Suppressor macrophage treated with lipopolysaccharide for 4 hours (primary cell): Measurements from ENCODE around the gene LHX3.
A peak's percentile ranks its signal among the peaks of the same experiment; 100 is the strongest.

Experiments used
- DNase-seq: peaks from one replicate; pipeline ENCODE4 v3.0.0-alpha.2; 2020

Gene LHX3

GRCh38 chr9:136204838-136205706 lies at the start of gene LHX3:
LHX3 (minus strand) TSS chr9:136205128; CDS start chr9:136205012, 116 bp downstream.
- peak; percentile 19 for DNase-seq

GRCh38 chr9:136253246-136254130 lies 48.6 kb upstream of the LHX3 start:
- no peak for DNase-seq

- no peak for DNase-seq
Measured at GRCh38 chr9:136252846-136253245, 47.9 kb upstream of the LHX3 start.

GRCh38 chr9:136252281-136252680 lies 47.4 kb upstream of the LHX3 start:
- DNase-seq, result no peak

GRCh38 chr9:136251264-136252115 lies 46.6 kb upstream of the LHX3 start:
- DNase-seq, result no peak

GRCh38 chr9:136250676-136251075 lies 45.7 kb upstream of the LHX3 start:
- DNase-seq, result no peak

- DNase-seq, result no peak
Measured at GRCh38 chr9:136249877-136250559, 45.1 kb upstream of the LHX3 start.

GRCh38 chr9:136248951-136249876 lies 44.3 kb upstream of the LHX3 start:
- no peak for DNase-seq

- no peak for DNase-seq
Measured at GRCh38 chr9:136247947-136248637, 43.2 kb upstream of the LHX3 start.

GRCh38 chr9:136247551-136247916 lies 42.6 kb upstream of the LHX3 start:
- DNase-seq, result no peak

- no peak for DNase-seq
Measured at GRCh38 chr9:136246849-136247550, 42.1 kb upstream of the LHX3 start.

- DNase-seq, result peak; percentile 90
Measured at GRCh38 chr9:136245219-136246150, 40.6 kb upstream of the LHX3 start, which contains the start of gene QSOX2. QSOX2 (minus strand) TSS chr9:136245812; CDS start chr9:136245803, 9 bp downstream.

- no peak for DNase-seq
Measured at GRCh38 chr9:136244969-136245218, 40.0 kb upstream of the LHX3 start.

GRCh38 chr9:136244122-136244968 lies 39.4 kb upstream of the LHX3 start:
- no peak for DNase-seq

GRCh38 chr9:136243631-136244030 lies 38.7 kb upstream of the LHX3 start:
- no peak for DNase-seq

- no peak for DNase-seq
Measured at GRCh38 chr9:136242918-136243525, 38.1 kb upstream of the LHX3 start.

GRCh38 chr9:136242248-136242647 lies 37.3 kb upstream of the LHX3 start:
- no peak for DNase-seq
